Measurements from ENCODE around the gene VAV3.

VAV3 gene

DNA sequence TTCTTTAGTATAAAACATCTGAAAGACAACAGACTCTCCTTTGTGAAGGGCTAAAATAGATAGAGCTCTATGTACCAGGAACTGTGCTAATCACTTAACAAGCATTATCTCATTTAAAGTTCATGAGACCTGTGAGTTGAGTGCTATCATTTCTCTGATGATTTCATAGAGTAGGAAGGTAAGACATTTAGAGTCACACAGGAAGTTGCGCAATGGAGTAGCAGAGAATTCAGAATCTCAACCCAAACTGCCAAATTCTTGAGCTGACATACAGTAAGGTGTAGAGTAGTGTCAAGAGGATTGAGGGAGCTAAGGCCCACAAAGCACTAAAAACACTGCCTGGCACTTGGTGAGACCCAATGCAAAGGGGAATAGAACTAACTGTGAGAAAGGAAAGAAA lies 439.8 kb downstream of the VAV3 start:
- Histone ChIP-seq H3K79me1 (replicated peaks; ENCODE audit: low read length, poor library complexity, severe bottlenecking) (no peaks in the 10 kb centered on the region), H3K27ac (ENCODE audit: low read length, poor library complexity, severe bottlenecking) (no peak overlapping the region), H3K4me3 (ENCODE audit: insufficient read depth in 1 of 2, low read depth in 1 of 2, low read length in 2 of 2) (no peak overlapping the region), H3K14ac (ENCODE audit: low read length in 2 of 2) (no peak overlapping the region), H3K36me3 (ENCODE audit: control insufficient read depth in 1 of 2, insufficient read depth in 2 of 2, low read depth in 1 of 2, low read length in 2 of 2) (no peaks in the 10 kb centered on the region), H3K27me3 (ENCODE audit: control insufficient read depth in 1 of 2, insufficient read depth in 1 of 2, low read length in 2 of 2) (peaks cover 0 to 7% of the 10 kb centered on the region in 2 experiments), H2BK12ac (ENCODE audit: low read length in 2 of 2) (no peak overlapping the region), H3K23ac (ENCODE audit: low read length in 2 of 2) (no peak overlapping the region), H2BK120ac (ENCODE audit: low read depth, low read length) (no peak overlapping the region), H4K8ac (ENCODE audit: low read length) (no peak overlapping the region), H2BK15ac (ENCODE audit: low read depth, poor library complexity, severe bottlenecking) (no peak overlapping the region), H3K4me2 (ENCODE audit: low read length, poor library complexity, severe bottlenecking) (no peak overlapping the region), H4K91ac (ENCODE audit: low read length) (no peak overlapping the region), H3K18ac (ENCODE audit: low read depth in 1 of 2, low read length in 2 of 2) (no peak overlapping the region), H3K9ac (ENCODE audit: low read length) (no peak overlapping the region), H3K4ac (ENCODE audit: low read depth in 1 of 2, low read length in 2 of 2) (no peak overlapping the region), H2BK5ac (ENCODE audit: low read depth, low read length, poor library complexity, severe bottlenecking) (no peak overlapping the region), H2AFZ (ENCODE audit: low read depth, low read length) (no peak overlapping the region), H3K9me3 (ENCODE audit: control insufficient read depth, low read length) (no peaks in the 10 kb centered on the region), H3K4me1 (ENCODE audit: control insufficient read depth, insufficient read depth, low read depth, low read length) (no peaks in the 10 kb centered on the region), H2AK5ac (ENCODE audit: low read length, severe bottlenecking) (no peak overlapping the region)
- WGBS = no CpG with 5 or more reads among the region's 1 CpG
- no peak for DNase-seq

DNA sequence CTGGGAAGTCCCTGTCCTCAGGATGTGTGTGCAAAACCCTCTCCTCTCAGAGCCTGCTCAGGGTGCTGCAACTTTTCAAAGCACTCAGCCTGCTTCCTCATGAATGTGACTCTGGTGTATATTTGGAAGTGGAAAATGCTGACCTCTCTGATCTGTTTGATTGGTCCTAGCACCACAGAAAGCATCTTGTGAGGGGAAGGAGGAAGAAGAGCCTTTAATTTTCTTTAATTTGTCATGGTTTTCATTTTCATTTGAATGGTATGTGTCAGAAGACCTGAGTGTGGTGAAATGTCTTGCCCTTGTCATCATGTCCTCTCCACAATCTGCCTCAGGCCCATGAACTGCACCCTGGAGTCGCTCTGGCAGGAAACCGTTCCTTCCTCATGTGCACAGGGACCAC lies 440.7 kb downstream of the VAV3 start:
- Histone ChIP-seq H2BK15ac (ENCODE audit: low read depth, poor library complexity, severe bottlenecking) (no peak overlapping the region), H3K9ac (ENCODE audit: low read length) (no peak overlapping the region), H3K4me2 (ENCODE audit: low read length, poor library complexity, severe bottlenecking) (no peak overlapping the region), H2BK120ac (ENCODE audit: low read depth, low read length) (no peak overlapping the region), H2AFZ (ENCODE audit: low read depth, low read length) (no peak overlapping the region), H3K4me3 (ENCODE audit: insufficient read depth in 1 of 2, low read depth in 1 of 2, low read length in 2 of 2) (no peak overlapping the region), H4K8ac (ENCODE audit: low read length) (no peak overlapping the region), H2BK5ac (ENCODE audit: low read depth, low read length, poor library complexity, severe bottlenecking) (no peak overlapping the region), H3K4ac (ENCODE audit: low read depth in 1 of 2, low read length in 2 of 2) (no peak overlapping the region), H3K27me3 (ENCODE audit: control insufficient read depth in 1 of 2, insufficient read depth in 1 of 2, low read length in 2 of 2) (peaks cover 0 to 7% of the 10 kb centered on the region in 2 experiments), H3K79me1 (replicated peaks; ENCODE audit: low read length, poor library complexity, severe bottlenecking) (no peaks in the 10 kb centered on the region), H2AK5ac (ENCODE audit: low read length, severe bottlenecking) (no peak overlapping the region), H4K91ac (ENCODE audit: low read length) (no peak overlapping the region), H3K18ac (ENCODE audit: low read depth in 1 of 2, low read length in 2 of 2) (no peak overlapping the region), H3K14ac (ENCODE audit: low read length in 2 of 2) (no peak overlapping the region), H3K27ac (ENCODE audit: low read length, poor library complexity, severe bottlenecking) (no peak overlapping the region), H3K4me1 (ENCODE audit: control insufficient read depth, insufficient read depth, low read depth, low read length) (no peaks in the 10 kb centered on the region), H3K23ac (ENCODE audit: low read length in 2 of 2) (no peak overlapping the region), H3K36me3 (ENCODE audit: control insufficient read depth in 1 of 2, insufficient read depth in 2 of 2, low read depth in 1 of 2, low read length in 2 of 2) (no peaks in the 10 kb centered on the region), H3K9me3 (ENCODE audit: control insufficient read depth, low read length) (no peaks in the 10 kb centered on the region), H2BK12ac (ENCODE audit: low read length in 2 of 2) (no peak overlapping the region)
- DNase-seq = no peak
- WGBS = no CpG with 5 or more reads among the region's 2 CpGs

DNA sequence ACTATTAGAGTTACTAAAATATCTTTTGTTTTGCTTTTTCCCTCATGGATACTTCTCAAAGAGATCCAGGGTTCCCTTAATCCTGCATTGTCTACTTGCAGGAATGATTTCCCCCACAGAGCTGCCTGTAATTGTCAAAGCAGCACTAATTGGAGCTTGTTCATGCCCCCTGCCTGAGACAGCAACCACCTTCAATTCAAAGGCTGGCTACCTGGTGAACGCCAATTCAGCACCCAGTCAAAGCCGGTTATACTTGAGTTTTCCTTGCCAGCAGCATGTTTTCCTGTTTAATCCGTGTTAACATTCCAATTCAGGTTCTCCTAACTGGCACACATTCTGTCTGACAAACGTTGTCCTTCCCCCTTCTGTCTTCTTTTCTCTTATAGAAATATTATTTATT lies 441.2 kb downstream of the VAV3 start:
- Histone ChIP-seq H3K79me1 (replicated peaks; ENCODE audit: low read length, poor library complexity, severe bottlenecking) (no peaks in the 10 kb centered on the region), H3K27ac (ENCODE audit: low read length, poor library complexity, severe bottlenecking) (no peak overlapping the region), H3K18ac (ENCODE audit: low read depth in 1 of 2, low read length in 2 of 2) (no peak overlapping the region), H3K14ac (ENCODE audit: low read length in 2 of 2) (no peak overlapping the region), H3K4ac (ENCODE audit: low read depth in 1 of 2, low read length in 2 of 2) (no peak overlapping the region), H3K4me3 (ENCODE audit: insufficient read depth in 1 of 2, low read depth in 1 of 2, low read length in 2 of 2) (no peak overlapping the region), H4K91ac (ENCODE audit: low read length) (no peak overlapping the region), H3K36me3 (ENCODE audit: control insufficient read depth in 1 of 2, insufficient read depth in 2 of 2, low read depth in 1 of 2, low read length in 2 of 2) (no peaks in the 10 kb centered on the region), H2BK15ac (ENCODE audit: low read depth, poor library complexity, severe bottlenecking) (no peak overlapping the region), H2AFZ (ENCODE audit: low read depth, low read length) (no peak overlapping the region), H3K9me3 (ENCODE audit: control insufficient read depth, low read length) (no peaks in the 10 kb centered on the region), H3K4me1 (ENCODE audit: control insufficient read depth, insufficient read depth, low read depth, low read length) (no peaks in the 10 kb centered on the region), H2BK120ac (ENCODE audit: low read depth, low read length) (no peak overlapping the region), H2BK5ac (ENCODE audit: low read depth, low read length, poor library complexity, severe bottlenecking) (no peak overlapping the region), H3K23ac (ENCODE audit: low read length in 2 of 2) (no peak overlapping the region), H2BK12ac (ENCODE audit: low read length in 2 of 2) (no peak overlapping the region), H3K9ac (ENCODE audit: low read length) (no peak overlapping the region), H3K4me2 (ENCODE audit: low read length, poor library complexity, severe bottlenecking) (no peak overlapping the region), H2AK5ac (ENCODE audit: low read length, severe bottlenecking) (no peak overlapping the region), H3K27me3 (ENCODE audit: control insufficient read depth in 1 of 2, insufficient read depth in 1 of 2, low read length in 2 of 2) (peaks cover 0 to 7% of the 10 kb centered on the region in 2 experiments), H4K8ac (ENCODE audit: low read length) (no peak overlapping the region)
- no peak for DNase-seq
- WGBS = 58% methylated on average over 3 of the region's 4 CpGs

DNA sequence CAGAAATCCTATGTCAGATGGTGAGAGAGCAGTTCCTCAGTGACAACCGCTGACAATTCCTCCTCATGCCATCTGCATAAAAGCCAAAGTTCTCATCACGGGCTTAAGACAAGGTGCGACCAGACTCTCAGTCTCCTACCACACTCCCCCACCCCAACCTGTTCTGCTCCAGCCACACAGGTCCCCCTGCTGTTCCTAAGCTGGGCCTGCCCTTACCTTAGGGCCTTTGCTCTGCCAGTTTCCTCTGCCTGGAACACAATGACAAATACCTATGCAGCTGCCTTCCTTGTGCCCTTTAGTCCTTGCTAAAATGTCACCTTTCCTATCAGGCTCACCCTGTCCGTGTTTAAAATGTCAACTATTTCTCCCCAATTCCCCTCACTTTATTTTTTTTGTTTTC lies 441.9 kb downstream of the VAV3 start:
- no peak overlapping the region for H2BK12ac ChIP-seq (ENCODE audit: low read length in 2 of 2)
- H3K36me3 ChIP-seq (ENCODE audit: control insufficient read depth in 1 of 2, insufficient read depth in 2 of 2, low read depth in 1 of 2, low read length in 2 of 2) = no peaks in the 10 kb centered on the region
- 54% methylated on average over 4 of the region's 4 CpGs for WGBS
- H3K9me3 ChIP-seq (ENCODE audit: control insufficient read depth, low read length) = no peaks in the 10 kb centered on the region
- H2BK15ac ChIP-seq (ENCODE audit: low read depth, poor library complexity, severe bottlenecking) = no peak overlapping the region
- no peak overlapping the region for H4K91ac ChIP-seq (ENCODE audit: low read length)
- peaks cover 0 to 3% of the 10 kb centered on the region in 2 experiments for H3K27me3 ChIP-seq (ENCODE audit: control insufficient read depth in 1 of 2, insufficient read depth in 1 of 2, low read length in 2 of 2)
- H3K9ac ChIP-seq (ENCODE audit: low read length) = no peak overlapping the region
- no peak overlapping the region for H3K23ac ChIP-seq (ENCODE audit: low read length in 2 of 2)
- H3K4me2 ChIP-seq (ENCODE audit: low read length, poor library complexity, severe bottlenecking) = no peak overlapping the region
- no peak overlapping the region for H2AK5ac ChIP-seq (ENCODE audit: low read length, severe bottlenecking)
- H3K14ac ChIP-seq (ENCODE audit: low read length in 2 of 2) = no peak overlapping the region
- H4K8ac ChIP-seq (ENCODE audit: low read length) = no peak overlapping the region
- H2AFZ ChIP-seq (ENCODE audit: low read depth, low read length) = no peak overlapping the region
- H3K27ac ChIP-seq (ENCODE audit: low read length, poor library complexity, severe bottlenecking) = no peak overlapping the region
- H2BK5ac ChIP-seq (ENCODE audit: low read depth, low read length, poor library complexity, severe bottlenecking) = no peak overlapping the region
- H3K4me1 ChIP-seq (ENCODE audit: control insufficient read depth, insufficient read depth, low read depth, low read length) = no peaks in the 10 kb centered on the region
- no peak overlapping the region for H2BK120ac ChIP-seq (ENCODE audit: low read depth, low read length)
- DNase-seq = no peak
- no peak overlapping the region for H3K4ac ChIP-seq (ENCODE audit: low read depth in 1 of 2, low read length in 2 of 2)
- H3K79me1 ChIP-seq (replicated peaks; ENCODE audit: low read length, poor library complexity, severe bottlenecking) = no peaks in the 10 kb centered on the region
- H3K18ac ChIP-seq (ENCODE audit: low read depth in 1 of 2, low read length in 2 of 2) = no peak overlapping the region
- no peak overlapping the region for H3K4me3 ChIP-seq (ENCODE audit: insufficient read depth in 1 of 2, low read depth in 1 of 2, low read length in 2 of 2)

Measured in mesenchymal stem cell (in vitro differentiated cells and primary cell).